ENCODE data around the gene KBTBD4.
"Not testable (repeated sequence)": the region's sequence is repeated elsewhere in the genome, so short reads cannot be mapped to it uniquely, and the experiment has no call there.

The KBTBD4 gene

DNA sequence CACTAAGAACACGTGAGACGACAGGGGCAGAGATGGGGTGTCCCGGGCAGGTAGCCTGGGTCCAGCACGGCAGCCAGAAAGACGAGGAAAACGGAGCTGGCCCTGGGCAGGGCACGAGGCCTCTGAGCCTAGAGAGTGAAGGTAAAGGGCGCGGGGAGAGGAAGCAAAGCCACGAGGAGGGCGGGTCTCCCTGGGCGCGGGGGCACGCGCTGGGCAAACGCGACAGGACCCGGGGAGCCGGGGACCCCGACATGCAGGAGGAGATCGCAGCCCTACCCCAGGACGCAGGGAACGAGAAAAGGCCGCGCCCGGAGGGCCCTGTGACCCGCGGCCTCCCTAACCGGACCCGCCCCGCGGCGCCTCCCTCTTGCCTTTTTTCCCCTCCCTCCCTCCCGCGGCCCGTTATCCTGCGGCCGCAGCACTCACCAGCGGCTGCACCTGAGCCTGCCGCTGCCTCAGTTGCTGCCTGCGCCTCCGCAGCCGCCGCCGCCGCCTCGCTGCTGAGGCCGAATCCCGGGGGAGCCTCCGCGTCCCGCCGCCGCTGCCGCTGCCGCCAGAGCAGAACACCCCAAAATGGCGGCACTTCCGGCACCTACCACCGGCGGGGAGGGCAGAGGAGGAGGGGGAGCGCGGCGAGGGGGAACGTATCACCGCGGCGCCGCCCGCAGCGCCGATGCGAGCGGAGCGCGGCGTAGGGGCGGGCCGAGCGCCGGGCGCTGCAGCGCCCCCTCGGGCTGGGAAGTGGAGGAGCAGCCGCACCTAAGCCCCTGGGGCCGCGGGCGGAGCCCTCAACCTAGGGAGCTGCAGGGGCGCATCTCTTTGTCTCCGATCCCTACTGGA, 26.0 kb downstream of the KBTBD4 start, which contains the start of gene CELF1:
CELF1 (minus strand) TSS at position 567 of the 840 bp plus-strand sequence. CDS start 53,609 bp downstream, outside the sequence.
- Mint-ChIP-seq H3K27ac (peak within 1 kb of the TSS; percentile 100), H3K4me1 (peaks cover 45% of the 10 kb centered on the region), H3K27me3 (no peaks in the 10 kb centered on the region), H3K36me3 (peaks cover 22% of the 10 kb centered on the region), H3K4me3 (peak within 1 kb of the TSS; percentile 99), H3K9me3 (no peaks in the 10 kb centered on the region)
- peak; percentile 98 for ATAC-seq

DNA sequence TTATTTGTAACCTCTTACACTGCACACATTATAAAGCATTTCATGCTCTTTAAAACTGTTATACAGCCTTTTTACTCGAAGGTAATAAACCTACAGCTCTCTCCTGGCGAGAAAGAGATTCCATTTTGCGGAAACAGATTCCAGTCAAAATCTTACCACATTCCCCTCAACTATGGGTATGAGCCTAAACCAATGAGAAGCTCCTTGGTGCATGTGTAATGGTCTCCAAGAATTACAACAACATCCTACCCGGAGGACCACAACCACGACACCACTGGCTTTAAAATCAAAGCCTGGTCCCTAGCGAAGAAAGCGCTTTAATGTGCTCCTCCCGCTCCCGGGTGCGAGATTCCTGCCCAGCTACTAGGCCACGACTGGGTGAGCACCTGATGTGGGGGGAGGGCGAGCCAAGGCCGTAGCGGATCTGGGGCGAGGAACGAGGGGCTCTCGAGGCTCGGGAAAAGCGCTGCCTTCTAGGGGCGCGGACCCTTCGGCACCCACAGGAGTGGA, 26.7 kb downstream of the KBTBD4 start:
- H3K4me3 Mint-ChIP-seq: peak overlapping the region; percentile 99
- peak; percentile 1 for ATAC-seq
- no peaks in the 10 kb centered on the region for H3K9me3 Mint-ChIP-seq

DNA sequence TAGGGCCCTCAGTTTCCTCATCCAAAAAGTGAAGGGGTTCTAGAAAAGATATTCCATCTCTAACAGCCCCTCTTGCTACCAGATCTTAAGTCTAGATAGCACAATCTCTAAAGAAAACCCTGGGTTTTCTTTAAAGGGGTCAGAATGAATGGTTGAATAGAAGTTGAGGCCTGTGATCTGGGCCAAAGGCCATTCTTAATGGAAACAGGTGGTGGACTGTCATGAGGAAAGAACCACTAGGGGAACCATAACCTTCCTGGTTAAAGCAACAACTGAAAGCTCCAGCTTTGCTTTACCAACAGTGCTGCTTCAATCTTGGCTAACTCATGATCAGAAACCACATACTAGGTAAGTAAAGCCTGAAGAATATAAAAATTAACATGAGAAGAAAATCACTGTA, 27.7 kb downstream of the KBTBD4 start:
- Mint-ChIP-seq H3K27me3 (no peaks in the 10 kb centered on the region), H3K4me3 (peak overlapping the region; percentile 99), H3K4me1 (peaks cover 55% of the 10 kb centered on the region), H3K36me3 (peaks cover 22% of the 10 kb centered on the region), H3K27ac (peak overlapping the region; percentile 100), H3K9me3 (no peaks in the 10 kb centered on the region)
- ATAC-seq: no peak

More for the DNA sequence above, 26.7 kb downstream of the KBTBD4 start:
- H3K27ac Mint-ChIP-seq: peak overlapping the region; percentile 100
- no peaks in the 10 kb centered on the region for H3K27me3 Mint-ChIP-seq
- H3K4me1 Mint-ChIP-seq: peaks cover 52% of the 10 kb centered on the region
- H3K36me3 Mint-ChIP-seq: peaks cover 22% of the 10 kb centered on the region

DNA sequence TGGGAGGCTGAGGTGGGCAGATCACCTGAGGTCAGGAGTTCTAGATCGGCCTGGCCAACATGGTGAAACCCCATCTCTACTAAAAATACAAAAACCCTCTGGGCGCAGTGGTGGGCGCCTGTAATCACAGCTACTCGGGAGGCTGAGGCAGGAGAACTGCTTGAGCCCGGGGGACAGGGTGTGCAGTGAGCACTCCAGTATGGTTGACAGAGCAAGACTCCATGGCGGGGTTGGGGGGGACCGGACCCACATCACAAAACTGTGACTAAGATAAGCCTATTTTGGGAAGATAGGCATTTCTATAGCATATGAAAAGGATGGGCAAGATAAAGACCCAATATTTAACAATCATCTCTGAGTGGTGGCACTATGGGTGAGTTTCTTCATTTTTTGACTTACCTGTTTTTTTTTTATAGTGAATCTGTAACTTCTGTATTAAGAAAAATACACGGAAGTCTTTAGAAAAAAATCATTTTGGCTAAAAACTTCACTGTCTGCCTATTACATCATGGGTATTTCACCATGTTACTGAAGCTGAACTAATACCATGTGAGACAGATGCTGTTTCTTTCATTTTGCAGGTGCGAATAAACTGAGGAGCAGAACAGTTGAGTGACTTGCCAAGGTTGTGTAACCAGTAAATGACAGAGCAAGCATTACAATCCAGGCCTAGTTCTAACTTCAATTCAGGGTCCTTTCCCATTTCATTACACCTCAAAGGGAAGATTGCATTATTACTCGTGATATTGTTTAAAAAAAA, 28.3 kb downstream of the KBTBD4 start:
- H3K9me3 Mint-ChIP-seq: no peaks in the 10 kb centered on the region
- H3K4me3 Mint-ChIP-seq: peak overlapping the region; percentile 99
- peaks cover 21% of the 10 kb centered on the region for H3K36me3 Mint-ChIP-seq
- ATAC-seq: no peak
- H3K27me3 Mint-ChIP-seq: no peaks in the 10 kb centered on the region
- H3K27ac Mint-ChIP-seq: peak overlapping the region; percentile 100
- peaks cover 55% of the 10 kb centered on the region for H3K4me1 Mint-ChIP-seq

DNA sequence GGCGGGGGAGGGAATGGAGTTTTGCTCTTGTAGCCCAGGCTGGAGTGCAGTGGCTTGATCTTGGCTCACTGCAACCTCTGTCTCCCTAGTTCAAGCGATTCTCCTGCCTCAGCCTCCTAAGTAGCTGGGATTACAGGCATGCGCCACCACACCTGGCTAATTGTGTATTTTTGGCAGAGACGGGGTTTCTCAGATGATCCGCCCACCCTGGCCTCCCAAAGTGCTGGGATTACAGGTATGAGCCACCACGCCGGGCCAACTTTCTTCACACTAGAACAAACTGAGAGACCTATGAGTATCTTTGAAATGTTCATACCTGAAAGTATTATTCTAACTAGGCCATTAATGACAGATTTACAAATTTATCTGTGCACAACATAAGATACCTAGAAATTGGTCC, 32.5 kb downstream of the KBTBD4 start:
- Mint-ChIP-seq H3K4me1 (peaks cover 64% of the 10 kb centered on the region), H3K36me3 (peaks cover 12% of the 10 kb centered on the region)
- not testable (repeated sequence) for ATAC-seq, H3K27me3 Mint-ChIP-seq, H3K27ac Mint-ChIP-seq, H3K4me3 Mint-ChIP-seq, H3K9me3 Mint-ChIP-seq

DNA sequence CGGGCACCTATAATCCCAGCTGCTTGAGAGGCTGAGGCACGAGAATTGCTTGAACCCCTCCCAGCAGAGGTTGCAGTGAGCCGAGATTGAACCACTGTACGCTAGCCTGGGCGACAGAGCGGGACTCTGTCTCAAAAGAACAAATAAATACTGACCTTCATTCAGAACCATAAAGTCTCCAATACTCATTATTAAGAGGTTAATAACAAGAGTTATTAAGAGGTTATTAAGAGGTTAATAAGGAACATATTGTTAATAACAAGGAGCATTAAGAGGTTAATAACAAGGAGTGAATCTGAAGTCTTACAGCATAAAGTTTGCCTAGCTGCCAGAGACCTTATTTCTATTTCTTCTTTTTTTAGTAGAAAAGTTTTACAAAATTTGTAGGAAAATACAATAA, 33.5 kb downstream of the KBTBD4 start:
- no peaks in the 10 kb centered on the region for H3K27me3 Mint-ChIP-seq
- no peaks in the 10 kb centered on the region for H3K9me3 Mint-ChIP-seq
- no peak overlapping the region for H3K4me3 Mint-ChIP-seq
- no peak overlapping the region for H3K27ac Mint-ChIP-seq
- H3K4me1 Mint-ChIP-seq: peaks cover 64% of the 10 kb centered on the region
- ATAC-seq: no peak
- H3K36me3 Mint-ChIP-seq: peaks cover 21% of the 10 kb centered on the region

DNA sequence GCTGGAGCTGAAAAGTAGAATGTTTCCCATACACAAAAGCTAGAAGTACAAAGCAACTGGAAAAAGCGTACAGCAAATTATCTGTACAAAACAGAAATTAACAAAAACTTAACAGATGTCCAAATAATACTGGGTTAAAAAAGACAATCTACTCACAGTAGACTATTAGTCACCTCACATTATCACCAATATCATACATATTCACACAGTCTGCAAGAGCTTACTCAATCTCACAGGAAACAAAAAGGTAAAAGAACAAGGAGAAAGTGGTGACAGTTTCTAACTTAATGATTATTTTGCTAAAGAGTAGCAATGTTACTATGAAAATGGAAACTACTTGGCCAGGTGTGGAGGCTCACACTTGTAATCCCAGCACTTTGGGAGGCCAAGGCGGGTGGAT, 37.7 kb downstream of the KBTBD4 start:
- Mint-ChIP-seq H3K36me3 (peaks cover 18% of the 10 kb centered on the region), H3K27me3 (no peaks in the 10 kb centered on the region), H3K9me3 (no peaks in the 10 kb centered on the region), H3K27ac (peak overlapping the region; percentile 48), H3K4me1 (peaks cover 65% of the 10 kb centered on the region), H3K4me3 (no peak overlapping the region)
- ATAC-seq: no peak

DNA sequence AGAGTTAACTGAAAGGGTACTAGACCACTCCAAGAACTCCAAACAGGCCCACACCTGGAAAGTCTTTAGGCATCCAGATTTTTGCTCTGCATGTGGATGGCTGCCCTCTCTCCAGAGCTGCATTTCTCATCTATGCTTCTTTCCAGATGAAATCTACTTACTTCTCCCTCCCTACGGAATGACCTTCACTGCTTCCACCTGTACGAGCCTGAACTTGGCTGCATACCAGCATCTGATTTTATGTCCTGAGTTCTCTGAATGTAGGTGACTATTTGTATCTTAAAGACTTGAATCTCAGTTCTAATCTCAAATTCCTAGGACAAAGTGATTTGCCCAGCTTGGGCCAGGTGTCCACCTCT, 39.1 kb downstream of the KBTBD4 start:
- H3K27me3 Mint-ChIP-seq: no peaks in the 10 kb centered on the region
- ATAC-seq: no peak
- peaks cover 20% of the 10 kb centered on the region for H3K36me3 Mint-ChIP-seq
- H3K4me3 Mint-ChIP-seq: no peak overlapping the region
- peaks cover 69% of the 10 kb centered on the region for H3K4me1 Mint-ChIP-seq
- no peaks in the 10 kb centered on the region for H3K9me3 Mint-ChIP-seq
- H3K27ac Mint-ChIP-seq: peak overlapping the region; percentile 48

DNA sequence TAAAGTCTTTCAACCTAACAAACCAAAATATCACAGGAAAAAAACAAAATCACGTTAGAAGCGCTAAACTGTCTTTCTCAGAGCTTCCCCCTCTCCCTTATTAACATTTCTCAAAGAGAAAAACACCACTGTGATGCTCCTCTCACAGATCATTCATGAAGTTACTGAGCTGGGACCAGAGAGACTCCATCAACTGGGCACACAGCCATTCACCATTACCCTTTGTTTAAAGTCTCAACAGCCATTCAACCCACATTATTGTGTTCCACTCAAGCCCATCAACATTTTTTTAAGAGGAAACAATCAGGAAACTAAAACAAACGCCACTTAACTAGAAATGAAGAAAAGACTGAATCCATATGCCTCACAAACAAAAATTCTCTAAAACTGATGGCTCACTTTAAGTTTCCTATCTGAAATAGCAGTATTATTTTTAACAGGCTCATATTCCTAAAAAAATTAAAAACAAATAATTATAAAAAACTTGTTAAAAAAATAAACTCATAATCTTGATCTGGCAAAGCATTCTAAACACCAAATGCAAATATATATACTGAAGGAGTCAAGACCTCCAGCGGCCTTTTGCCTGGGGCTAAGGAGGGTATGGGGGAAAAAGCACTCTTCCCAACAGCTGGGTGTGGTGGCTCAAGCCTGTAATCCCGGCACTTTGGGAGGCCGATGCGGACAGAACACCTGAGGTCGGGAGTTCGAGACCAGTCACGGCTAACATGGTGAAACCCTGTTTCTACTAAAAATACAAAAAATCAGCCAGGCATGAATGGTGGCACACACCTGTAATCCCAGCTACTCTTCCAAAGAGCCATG, 39.8 kb downstream of the KBTBD4 start:
- no peak overlapping the region for H3K4me3 Mint-ChIP-seq
- peak overlapping the region; percentile 39 for H3K27ac Mint-ChIP-seq
- no peaks in the 10 kb centered on the region for H3K9me3 Mint-ChIP-seq
- peaks cover 62% of the 10 kb centered on the region for H3K4me1 Mint-ChIP-seq
- no peaks in the 10 kb centered on the region for H3K27me3 Mint-ChIP-seq
- H3K36me3 Mint-ChIP-seq: peaks cover 20% of the 10 kb centered on the region
- ATAC-seq: no peak

DNA sequence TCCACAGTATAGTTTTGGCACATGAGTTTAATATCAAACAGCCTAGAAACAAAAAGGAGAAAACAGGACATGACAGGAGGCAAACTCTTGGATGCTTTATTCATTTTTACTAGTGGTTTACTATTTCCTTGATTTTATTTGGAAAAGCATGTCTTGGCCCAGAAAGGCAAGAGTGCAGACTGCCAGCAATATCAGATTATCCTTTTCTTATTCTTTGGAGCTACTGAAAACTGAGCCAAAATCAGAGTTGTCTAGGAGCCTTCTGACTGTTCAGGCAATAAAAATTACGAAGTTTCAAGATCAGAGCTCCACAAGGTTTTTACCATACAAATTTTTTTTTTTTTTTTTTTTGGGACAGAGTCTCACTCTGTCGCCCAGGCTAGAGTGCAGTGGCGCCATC, 41.9 kb downstream of the KBTBD4 start:
- Mint-ChIP-seq H3K4me3 (no peak overlapping the region), H3K9me3 (no peaks in the 10 kb centered on the region), H3K4me1 (peaks cover 52% of the 10 kb centered on the region), H3K27ac (no peak overlapping the region), H3K36me3 (peaks cover 20% of the 10 kb centered on the region), H3K27me3 (no peaks in the 10 kb centered on the region)
- no peak for ATAC-seq

DNA sequence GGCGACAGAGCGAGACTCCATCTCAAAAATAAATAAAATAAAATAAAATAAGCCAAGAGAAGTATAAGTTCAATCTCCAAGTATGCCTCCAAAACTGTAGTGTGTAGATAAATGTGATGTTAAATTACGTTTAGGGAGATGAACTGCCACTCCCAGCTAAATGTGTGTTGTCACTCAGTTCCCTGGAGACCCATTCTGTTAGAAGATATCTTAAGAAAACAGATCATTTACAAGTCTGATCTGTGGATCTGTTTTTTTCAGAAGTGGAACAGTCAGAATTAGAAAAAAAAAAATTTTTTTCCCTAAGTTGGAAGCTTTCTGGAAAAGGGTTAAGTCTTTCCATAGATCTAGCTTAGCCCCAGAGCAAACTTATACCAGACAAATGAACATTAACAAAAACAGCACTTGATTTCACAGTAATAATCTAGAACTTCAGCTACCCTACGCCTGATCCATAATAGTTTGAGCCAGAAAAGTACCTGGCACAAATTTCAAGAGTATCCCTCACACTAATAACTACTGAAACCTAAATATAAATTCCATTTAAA, 44.0 kb downstream of the KBTBD4 start:
- no peak for ATAC-seq
- Mint-ChIP-seq H3K27me3 (no peaks in the 10 kb centered on the region), H3K4me3 (no peak overlapping the region), H3K9me3 (no peaks in the 10 kb centered on the region), H3K36me3 (peaks cover 17% of the 10 kb centered on the region), H3K27ac (no peak overlapping the region), H3K4me1 (peaks cover 53% of the 10 kb centered on the region)

DNA sequence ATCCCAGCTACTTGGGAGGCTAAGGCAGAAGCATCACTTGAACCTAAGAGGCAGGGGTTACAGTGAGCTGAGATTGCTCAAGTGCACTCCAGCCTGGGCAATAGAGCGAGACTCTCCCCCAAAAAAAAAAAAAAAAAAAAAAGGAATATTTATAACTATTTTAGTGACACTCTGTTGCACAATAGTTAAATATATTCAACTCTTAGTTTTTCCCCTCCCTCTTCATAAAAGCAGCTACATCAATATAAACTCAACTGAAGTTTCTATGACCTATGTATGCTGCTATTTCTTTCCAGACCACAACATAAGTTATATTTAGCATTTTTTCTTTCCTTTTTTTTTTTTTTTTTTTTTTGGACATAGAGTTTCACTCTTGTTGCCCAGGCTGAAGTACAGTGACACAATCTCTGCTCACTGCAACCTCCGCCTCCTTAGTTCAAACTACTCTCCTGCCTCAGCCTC, 45.0 kb downstream of the KBTBD4 start:
- H3K27ac Mint-ChIP-seq: no peak overlapping the region
- peaks cover 47% of the 10 kb centered on the region for H3K4me1 Mint-ChIP-seq
- no peaks in the 10 kb centered on the region for H3K27me3 Mint-ChIP-seq
- no peaks in the 10 kb centered on the region for H3K9me3 Mint-ChIP-seq
- H3K36me3 Mint-ChIP-seq: peaks cover 18% of the 10 kb centered on the region
- H3K4me3 Mint-ChIP-seq: no peak overlapping the region
- ATAC-seq: no peak

DNA sequence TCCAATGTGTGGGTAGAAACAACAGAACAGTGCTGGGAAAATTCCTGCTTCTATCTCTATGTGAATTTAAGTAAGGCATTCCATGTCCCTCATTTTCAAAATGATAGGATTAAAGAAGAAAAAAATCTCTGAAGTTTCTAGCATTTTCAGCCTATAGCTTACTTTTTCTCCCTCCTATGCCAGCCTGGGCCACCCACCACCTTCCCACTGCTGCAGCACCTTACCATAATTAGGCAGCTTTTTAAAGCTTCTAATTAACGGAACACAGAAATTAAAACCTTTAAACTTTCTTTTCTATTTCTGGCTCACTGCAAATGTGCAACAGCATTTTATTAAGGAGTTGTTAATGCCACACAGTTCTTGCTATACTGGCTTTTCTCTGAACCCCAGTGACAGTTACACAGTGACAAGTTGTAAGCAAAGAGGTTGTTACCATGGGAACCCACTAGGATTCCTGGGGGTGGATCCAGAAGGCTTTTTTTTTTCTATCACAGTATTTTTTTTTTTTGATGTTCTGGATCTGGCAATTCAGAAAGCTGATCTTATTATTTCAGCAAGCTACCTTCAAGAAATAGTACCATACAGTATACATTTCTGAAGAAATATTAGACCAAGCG, 46.1 kb downstream of the KBTBD4 start:
- no peak for ATAC-seq
- peaks cover 15% of the 10 kb centered on the region for H3K36me3 Mint-ChIP-seq
- H3K9me3 Mint-ChIP-seq: no peaks in the 10 kb centered on the region
- H3K27me3 Mint-ChIP-seq: no peaks in the 10 kb centered on the region
- peaks cover 40% of the 10 kb centered on the region for H3K4me1 Mint-ChIP-seq
- no peak overlapping the region for H3K4me3 Mint-ChIP-seq
- H3K27ac Mint-ChIP-seq: no peak overlapping the region

DNA sequence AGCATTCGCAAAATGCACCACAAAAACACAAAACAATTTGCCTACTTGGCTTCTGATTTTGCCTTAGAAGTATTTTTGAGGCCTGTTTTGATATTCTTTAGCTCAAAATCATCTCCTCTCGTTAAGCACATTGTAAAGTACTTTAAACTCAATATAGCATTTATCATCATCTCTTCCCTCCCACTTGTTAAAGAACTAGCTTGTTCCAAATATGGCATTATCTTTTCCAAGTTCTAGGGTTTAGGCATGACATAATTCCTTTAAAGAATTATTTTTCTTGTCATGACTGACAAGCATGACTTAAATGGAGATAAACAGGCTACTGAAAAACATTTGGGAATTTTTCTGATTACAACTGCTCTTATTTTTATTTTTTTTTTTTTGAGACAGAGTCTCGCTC, 47.1 kb downstream of the KBTBD4 start:
- H3K27me3 Mint-ChIP-seq: no peaks in the 10 kb centered on the region
- H3K4me1 Mint-ChIP-seq: peaks cover 41% of the 10 kb centered on the region
- peaks cover 15% of the 10 kb centered on the region for H3K36me3 Mint-ChIP-seq
- H3K4me3 Mint-ChIP-seq: no peak overlapping the region
- H3K9me3 Mint-ChIP-seq: no peaks in the 10 kb centered on the region
- ATAC-seq: no peak
- no peak overlapping the region for H3K27ac Mint-ChIP-seq

All from stimulated activated memory B cell treated with anti-CD40 and anti-IgM and Interleukin-4, amounts not matched to agents 10 μg/mL and 1 μg/mL and 100 μg/mL, for 72 hours (primary cell).